Progenitor cell of endocrine pancreas (in vitro differentiated cells): ENCODE results near the gene TESMIN. TPM values are rescaled to one million over a fixed set of nuclear protein-coding genes. Genes with fewer than 3 reads are reported as not detected.

Experiments
- DNase-seq: peaks from one replicate; pipeline ENCODE4 v3.0.0; 2021; ENCODE audit warnings: low spot score; ENCODE audit not compliant: unreplicated experiment
- H3K27ac Mint-ChIP-seq: 2 replicates; pipeline ENCODE4 v1.8.0; 2021; ENCODE audit warnings: mild to moderate bottlenecking, moderate library complexity, mixed read lengths
- H3K27me3 Mint-ChIP-seq: 2 replicates; pipeline ENCODE4 v1.8.0; 2021; ENCODE audit warnings: mixed read lengths
- H3K36me3 Mint-ChIP-seq: 2 replicates; pipeline ENCODE4 v1.8.0; 2022; ENCODE audit warnings: mixed read lengths; ENCODE audit not compliant: insufficient read depth
- H3K4me1 Mint-ChIP-seq: 2 replicates; pipeline ENCODE4 v1.8.0; 2021; ENCODE audit warnings: low read depth, mixed read lengths
- H3K4me3 Mint-ChIP-seq: 2 replicates; pipeline ENCODE4 v1.8.0; 2021; ENCODE audit warnings: low read depth, mild to moderate bottlenecking, moderate library complexity, mixed read lengths
- H3K9me3 Mint-ChIP-seq: 2 replicates; pipeline ENCODE4 v1.8.0; 2021; ENCODE audit warnings: low read depth, mixed read lengths
- CTCF ChIP-seq: fragments of 200-600 bp; sonication (generic); IDR thresholded peaks from one replicate; pipeline ENCODE4 v1.5.0; 2021; ENCODE audit warnings: antibody characterized with exemption, mild to moderate bottlenecking; ENCODE audit not compliant: unreplicated experiment
- total RNA-seq: library from RNA; stranded (reverse); gene quantifications from 2 replicates; pipeline ENCODE4 v1.2.1, GENCODE V29; 2021

TESMIN gene
- total RNA-seq, 1 donor from 2014 or later: 26.6 TPM

DNA sequence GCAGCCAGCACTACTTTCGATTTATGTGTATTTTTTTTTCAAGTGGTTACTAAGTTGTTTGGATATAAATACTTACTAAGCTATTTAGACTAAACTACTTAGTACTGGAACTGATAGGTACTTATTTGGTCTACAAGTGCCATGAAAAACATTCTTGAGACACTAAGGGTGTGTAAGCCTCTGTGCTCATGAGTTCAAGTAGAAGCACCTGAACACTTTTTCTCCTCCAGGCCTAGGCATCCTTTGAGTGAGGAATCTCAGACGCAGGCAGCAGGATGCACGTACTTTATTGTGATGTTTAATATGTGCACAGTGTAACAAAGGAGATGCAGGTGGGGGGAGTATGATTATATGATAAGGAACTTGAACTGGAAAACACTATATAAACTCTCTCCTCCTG lies 7.8 kb downstream of the TESMIN start:
- Mint-ChIP-seq H3K27me3 (no peaks in the 10 kb centered on the region), H3K27ac (no peak overlapping the region), H3K9me3 (no peaks in the 10 kb centered on the region), H3K36me3 (peaks cover 25% of the 10 kb centered on the region), H3K4me3 (no peak overlapping the region), H3K4me1 (no peaks in the 10 kb centered on the region)
- no peak for DNase-seq
- TF ChIP-seq CTCF: no peak

DNA sequence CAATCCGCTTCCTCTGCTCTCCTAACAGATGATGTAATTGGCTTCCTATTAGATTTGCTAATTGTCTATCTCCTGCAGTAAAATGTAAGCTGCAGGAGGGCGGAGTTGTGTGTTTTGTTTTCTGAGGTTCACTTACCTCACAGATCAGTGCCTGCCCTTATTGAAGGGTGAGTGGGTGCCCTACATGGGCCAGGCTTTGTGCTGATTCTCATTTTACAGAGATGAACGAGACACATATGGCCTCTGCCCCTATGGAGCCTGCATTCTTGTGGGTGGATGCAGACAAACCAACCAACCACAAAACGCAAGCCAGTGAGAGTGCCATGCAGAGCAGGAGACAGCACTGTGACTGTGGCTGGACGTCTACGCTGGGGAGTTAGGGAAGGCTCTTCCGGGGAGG lies 9.9 kb downstream of the TESMIN start:
- Mint-ChIP-seq H3K27ac (no peak overlapping the region), H3K4me1 (no peaks in the 10 kb centered on the region), H3K4me3 (no peak overlapping the region), H3K36me3 (peaks cover 20% of the 10 kb centered on the region), H3K27me3 (no peaks in the 10 kb centered on the region), H3K9me3 (no peaks in the 10 kb centered on the region)
- no peak for DNase-seq
- no peak for TF ChIP-seq CTCF

DNA sequence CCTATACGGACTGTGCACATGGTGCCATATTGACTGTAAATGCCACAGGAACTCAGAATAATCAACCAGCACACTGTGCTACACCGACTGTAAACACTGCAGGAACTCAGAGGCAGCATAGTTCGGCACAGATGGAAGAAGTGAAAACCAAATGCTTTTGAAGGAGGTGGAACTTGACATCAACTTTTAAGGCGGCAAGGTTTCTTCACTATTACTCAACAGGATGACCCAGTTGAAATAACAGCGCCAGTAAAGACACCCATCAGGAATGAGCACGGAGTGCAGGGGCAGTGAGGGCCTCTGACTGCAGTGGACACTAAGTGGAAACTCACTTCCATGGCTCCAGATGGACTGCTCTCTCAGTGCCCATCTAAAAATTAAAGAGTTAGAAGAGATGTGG lies 15.7 kb downstream of the TESMIN start:
- TF ChIP-seq CTCF: no peak
- no peaks in the 10 kb centered on the region for H3K27me3 Mint-ChIP-seq
- H3K4me1 Mint-ChIP-seq: no peaks in the 10 kb centered on the region
- no peak overlapping the region for H3K4me3 Mint-ChIP-seq
- no peak overlapping the region for H3K27ac Mint-ChIP-seq
- peaks cover 2% of the 10 kb centered on the region for H3K36me3 Mint-ChIP-seq
- no peaks in the 10 kb centered on the region for H3K9me3 Mint-ChIP-seq
- no peak for DNase-seq

DNA sequence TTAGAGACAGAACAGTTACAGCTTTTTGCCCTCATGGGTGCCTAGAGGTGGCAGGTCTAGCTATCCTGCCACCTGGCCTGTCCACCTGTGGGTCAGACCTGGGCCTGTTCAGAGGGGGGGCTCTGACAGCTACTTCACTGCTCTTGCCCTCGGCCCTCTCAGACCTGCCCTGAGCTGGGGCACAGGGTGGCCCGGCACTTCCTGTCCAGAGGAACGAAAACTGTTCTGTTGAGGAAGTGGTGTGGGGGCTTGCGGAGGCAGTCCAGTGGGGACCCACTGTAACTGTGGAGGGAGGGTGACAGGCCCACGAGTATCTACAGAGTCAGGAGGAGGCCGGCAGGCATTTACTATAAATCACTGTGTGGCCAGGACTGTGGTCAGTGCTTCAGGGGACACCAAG lies 16.2 kb downstream of the TESMIN start:
- no peaks in the 10 kb centered on the region for H3K9me3 Mint-ChIP-seq
- no peak overlapping the region for H3K4me3 Mint-ChIP-seq
- H3K27ac Mint-ChIP-seq: no peak overlapping the region
- DNase-seq: no peak
- no peak for TF ChIP-seq CTCF
- no peaks in the 10 kb centered on the region for H3K4me1 Mint-ChIP-seq
- peaks cover 2% of the 10 kb centered on the region for H3K36me3 Mint-ChIP-seq
- H3K27me3 Mint-ChIP-seq: no peaks in the 10 kb centered on the region

GRCh38 chr11:68734111-68734510 lies 17.2 kb downstream of the TESMIN start:
- no peaks in the 10 kb centered on the region for H3K9me3 Mint-ChIP-seq
- no peaks in the 10 kb centered on the region for H3K27me3 Mint-ChIP-seq
- TF ChIP-seq CTCF: no peak
- peaks cover 2% of the 10 kb centered on the region for H3K36me3 Mint-ChIP-seq
- no peak overlapping the region for H3K4me3 Mint-ChIP-seq
- no peaks in the 10 kb centered on the region for H3K4me1 Mint-ChIP-seq
- no peak overlapping the region for H3K27ac Mint-ChIP-seq
- DNase-seq: no peak
